H1 (cell line): ENCODE results near the gene PCNX3. TPM values are rescaled to one million over a fixed set of nuclear protein-coding genes. Genes with fewer than 3 reads are reported as not detected.

Source experiments
- CTCF ChIA-PET: fragments of 300-600 bp; sonication (Branson Sonifier 250); formaldehyde crosslinking; loops from one replicate; lab custom pipeline; 2021; ENCODE audit not compliant: partially characterized antibody; lab: Charles Lee
- POLR2A ChIA-PET: fragments of 300-600 bp; sonication (Branson Sonifier 250); formaldehyde crosslinking; loops from one replicate; lab custom pipeline; 2021; ENCODE audit warnings: inconsistent platforms; ENCODE audit not compliant: partially characterized antibody; lab: Charles Lee
- DNase-seq, 2 experiments: peaks; one replicate each; pipeline versions ENCODE4 v3.0.0 to v3.0.0-alpha.2; 2010 to 2022; ENCODE audit warnings: low spot score in 2 of 2, low read depth in 1 of 2, mixed read lengths in 1 of 2
- FAIRE-seq: peaks from 2 replicates; lab custom pipeline; 2011; peaks lifted over from hg19 to GRCh38; lab: Jason Lieb, UNC
- H2AFZ ChIP-seq: 2 replicates; pipeline ENCODE4 v1.8.1; 2012; ENCODE audit warnings: low read length, inconsistent platforms
- H2AK5ac ChIP-seq: 2 replicates; pipeline ENCODE4 v1.6.1; 2013; ENCODE audit warnings: low read depth, low read length
- H2BK120ac ChIP-seq: replicated peaks from 2 replicates; pipeline ENCODE3; 2013; ENCODE audit warnings: low read depth, low read length, inconsistent platforms
- H2BK12ac ChIP-seq: 2 replicates; pipeline ENCODE4 v1.6.1; 2013; ENCODE audit warnings: low read depth, low read length
- H2BK15ac ChIP-seq: 2 replicates; pipeline ENCODE4 v1.6.1; 2013; ENCODE audit warnings: low read length
- H2BK20ac ChIP-seq: 2 replicates; pipeline ENCODE4 v1.6.1; 2013; ENCODE audit warnings: low read length
- H2BK5ac ChIP-seq: 2 replicates; pipeline ENCODE4 v1.6.1; 2013; ENCODE audit warnings: low read depth, low read length
- H3K14ac ChIP-seq: 2 replicates; pipeline ENCODE4 v1.6.1; 2013; ENCODE audit warnings: inconsistent platforms; ENCODE audit not compliant: insufficient read length
- H3K18ac ChIP-seq: 2 replicates; pipeline ENCODE4 v1.6.1; 2013; ENCODE audit warnings: low read length; ENCODE audit errors: extremely low read depth
- H3K23ac ChIP-seq: 2 replicates; pipeline ENCODE4 v1.6.1; 2013; ENCODE audit warnings: inconsistent platforms; ENCODE audit not compliant: insufficient read length
- H3K23me2 ChIP-seq: 2 replicates; pipeline ENCODE4 v1.6.1; 2013; ENCODE audit warnings: low read depth, low read length
- H3K27ac ChIP-seq: 2 replicates; pipeline ENCODE4 v1.6.1; 2011; ENCODE audit warnings: low read depth, low read length, inconsistent platforms
- H3K27me3 ChIP-seq, 4 experiments: replicated peaks in 1 of 4; 1 replicate in 1 of 4; 2 replicates in 3 of 4; pipeline versions ENCODE4 v1.6.1 to v1.8.1; 2011 to 2013; ENCODE audit warnings: low read length in 3 of 4, mild to moderate bottlenecking in 3 of 4, inconsistent platforms in 2 of 4, mixed read lengths in 2 of 4, moderate library complexity in 1 of 4; ENCODE audit not compliant: control insufficient read depth in 3 of 4, insufficient read depth in 3 of 4; ENCODE audit errors: extremely low read depth in 1 of 4
- H3K36me3 ChIP-seq, 4 experiments: 2 replicates each; pipeline versions ENCODE4 v1.6.1 to v1.8.1; 2011 to 2013; ENCODE audit warnings: mild to moderate bottlenecking in 4 of 4, low read length in 3 of 4, moderate library complexity in 2 of 4, control low read depth in 1 of 4, inconsistent platforms in 1 of 4; ENCODE audit not compliant: insufficient read depth in 4 of 4, control insufficient read depth in 2 of 4
- H3K4ac ChIP-seq: replicated peaks from 2 replicates; pipeline ENCODE3; 2013; ENCODE audit warnings: low read length, low read depth, mixed read lengths, inconsistent platforms; ENCODE audit not compliant: insufficient read length
- H3K4me1 ChIP-seq, 4 experiments: replicated peaks in 1 of 4; 1 replicate in 1 of 4; 2 replicates in 3 of 4; pipeline versions ENCODE4 v1.6.1 to v1.8.1; 2011 to 2013; ENCODE audit warnings: low read length in 3 of 4, inconsistent platforms in 2 of 4, mixed read lengths in 1 of 4; ENCODE audit not compliant: insufficient read depth in 4 of 4, control insufficient read depth in 3 of 4
- H3K4me2 ChIP-seq, 2 experiments: 2 replicates each; pipeline versions ENCODE4 v1.6.1 to v1.8.1; 2011 to 2013; ENCODE audit warnings: low read depth in 2 of 2, low read length in 2 of 2, control low read depth in 1 of 2, inconsistent platforms in 1 of 2, mild to moderate bottlenecking in 1 of 2; ENCODE audit not compliant: insufficient read depth in 1 of 2
- H3K4me3 ChIP-seq, 4 experiments: fragments of 200-600, 300-600 bp in 1 of 4; sonication (generic), shearing (Covaris generic), sonication (Bioruptor Twin) in 1 of 4; 2 replicates each; pipeline versions ENCODE4 v1.5.1 to v1.8.1; 2011 to 2016; ENCODE audit warnings: low read length in 4 of 4, low read depth in 3 of 4, control low read depth in 2 of 4, inconsistent platforms in 2 of 4, mild to moderate bottlenecking in 2 of 4, mixed read lengths in 1 of 4, moderate library complexity in 1 of 4; ENCODE audit not compliant: insufficient read depth in 2 of 4; ENCODE audit errors: extremely low read depth in 1 of 4
- H3K56ac ChIP-seq: replicated peaks from 2 replicates; pipeline ENCODE3; 2013; ENCODE audit warnings: low read depth, mild to moderate bottlenecking, mixed read lengths, low read length, inconsistent platforms; ENCODE audit not compliant: insufficient read length
- H3K79me1 ChIP-seq: 2 replicates; pipeline ENCODE4 v1.6.1; 2013; ENCODE audit warnings: low read depth, low read length, control low read depth
- H3K79me2 ChIP-seq, 2 experiments: 2 replicates each; pipeline versions ENCODE4 v1.6.1 to v1.8.1; 2012 to 2013; ENCODE audit warnings: low read length in 2 of 2, mild to moderate bottlenecking in 2 of 2, inconsistent platforms in 1 of 2; ENCODE audit not compliant: insufficient read depth in 2 of 2, control insufficient read depth in 1 of 2
- H3K9ac ChIP-seq, 4 experiments: replicated peaks in 1 of 4; 1 replicate in 1 of 4; 2 replicates in 3 of 4; pipeline versions ENCODE4 v1.6.1 to v1.8.1; 2011 to 2013; ENCODE audit warnings: low read depth in 3 of 4, low read length in 3 of 4, control low read depth in 2 of 4, mild to moderate bottlenecking in 2 of 4, moderate library complexity in 2 of 4, inconsistent platforms in 1 of 4; ENCODE audit errors: extremely low read depth in 1 of 4
- H3K9me3 ChIP-seq, 2 experiments: 2 replicates each; pipeline versions ENCODE4 v1.6.1 to v1.8.1; 2012 to 2013; ENCODE audit warnings: mild to moderate bottlenecking in 2 of 2, moderate library complexity in 2 of 2, control low read depth in 1 of 2, inconsistent platforms in 1 of 2, low read depth in 1 of 2, low read length in 1 of 2, mixed read lengths in 1 of 2; ENCODE audit not compliant: insufficient read depth in 2 of 2
- H4K20me1 ChIP-seq, 2 experiments: replicated peaks in 1 of 2; 2 replicates each; pipeline versions ENCODE3 to v1.8.1; 2011 to 2013; ENCODE audit warnings: inconsistent platforms in 2 of 2, low read length in 2 of 2, mild to moderate bottlenecking in 1 of 2; ENCODE audit not compliant: insufficient read depth in 2 of 2, control insufficient read depth in 1 of 2
- H4K5ac ChIP-seq: 2 replicates; pipeline ENCODE4 v1.6.1; 2013; ENCODE audit warnings: low read length, low read depth, mixed read lengths, inconsistent platforms; ENCODE audit not compliant: insufficient read length
- H4K8ac ChIP-seq: 2 replicates; pipeline ENCODE4 v1.8.0; 2013; ENCODE audit warnings: mild to moderate bottlenecking, moderate library complexity, low read length, inconsistent platforms; ENCODE audit not compliant: insufficient read depth; ENCODE audit errors: extremely low read depth
- H4K91ac ChIP-seq: replicated peaks from 2 replicates; pipeline ENCODE3; 2013; ENCODE audit warnings: low read length, mixed read lengths, inconsistent platforms; ENCODE audit not compliant: insufficient read length
- CREB1 ChIP-seq: IDR thresholded peaks from 2 replicates; pipeline ENCODE4 v1.6.1; 2012; ENCODE audit warnings: inconsistent platforms
- GABPA ChIP-seq: IDR thresholded peaks from 2 replicates; pipeline ENCODE4 v1.6.1; 2011; ENCODE audit warnings: mild to moderate bottlenecking, low read length, moderate library complexity, borderline replicate concordance; ENCODE audit not compliant: insufficient read depth
- JUN ChIP-seq: IDR thresholded peaks from 2 replicates; pipeline ENCODE4 v1.6.1; 2011; ENCODE audit warnings: low read depth, mild to moderate bottlenecking, improper control_type of control experiment, low read length
- RAD21 ChIP-seq, 2 experiments: IDR thresholded peaks in 1 of 2; conservative IDR thresholded peaks in 1 of 2; 2 replicates each; pipeline ENCODE4 v1.6.1; 2011; ENCODE audit warnings: low read depth in 2 of 2, low read length in 2 of 2, improper control_type of control experiment in 1 of 2, inconsistent platforms in 1 of 2, mild to moderate bottlenecking in 1 of 2, moderate library complexity in 1 of 2
- SUZ12 ChIP-seq: fragments of 200-600 bp; sonication (generic); IDR thresholded peaks from 2 replicates; pipeline ENCODE4 v1.6.1; 2012; ENCODE audit warnings: mild to moderate bottlenecking, inconsistent platforms, low read length, moderate library complexity, mixed read lengths
- WGBS, 2 experiments: shearing (Covaris generic) in 1 of 2; methylation state at CpG; one replicate each; pipeline versions ENCODE4 v1.1.6 to v1.1.7; 2013 to 2015; ENCODE audit warnings: low lambda C conversion rate in 2 of 2, mixed read lengths in 2 of 2, inconsistent platforms in 1 of 2, low coverage in 1 of 2, missing lambda C conversion rate in 1 of 2; ENCODE audit not compliant: insufficient replicate concordance in 2 of 2, insufficient coverage in 1 of 2, insufficient read length in 1 of 2; ENCODE audit errors: extremely low coverage in 1 of 2, missing lambda C conversion rate in 1 of 2; 5-methylcytosine and 5-hydroxymethylcytosine counted together
- polyA plus RNA-seq, 7 experiments: library from polyadenylated mRNA; depleted of rRNA in 3 of 7; stranded (reverse) in 5 of 7; unstranded in 2 of 7; fragments of >200 nt in 5 of 7; fragments of 200-250 nt in 2 of 7; gene quantifications; 1 replicate in 5 of 7; 2 replicates in 1 of 7; 4 replicates in 1 of 7; pipeline versions ENCODE4 v1.2.1 to v1.2.3, GENCODE V29; 2011 to 2013; ENCODE audit warnings: missing spikeins in 2 of 7, mixed read lengths in 2 of 7
- total RNA-seq: library from RNA; stranded (reverse); fragmentation: NEBNext Ultra II Directional; extraction: Animal tissue kit (Norgen Biotek cat#: 25700); gene quantifications from 2 replicates; pipeline ENCODE4 v1.2.1, GENCODE V29; 2021
- TF ChIP-seq, protein P1 (sequence below), 3 experiments: IDR thresholded peaks; 1 replicate in 2 of 3; 2 replicates in 1 of 3; pipeline versions ENCODE4 v1.5.1 to v1.6.1; 2011; ENCODE audit warnings: low read length in 3 of 3, mild to moderate bottlenecking in 3 of 3, inconsistent platforms in 2 of 3, low read depth in 1 of 3, moderate library complexity in 1 of 3; ENCODE audit not compliant: insufficient read depth in 1 of 3; ENCODE audit errors: control extremely low read depth in 1 of 3

Gene PCNX3
- total and polyA plus RNA-seq, 2 of the 8 experiments (the other 6 are each of a cell fraction or from before 2014, with no cell fraction given), result 27.2 to 38.8 TPM

DNA sequence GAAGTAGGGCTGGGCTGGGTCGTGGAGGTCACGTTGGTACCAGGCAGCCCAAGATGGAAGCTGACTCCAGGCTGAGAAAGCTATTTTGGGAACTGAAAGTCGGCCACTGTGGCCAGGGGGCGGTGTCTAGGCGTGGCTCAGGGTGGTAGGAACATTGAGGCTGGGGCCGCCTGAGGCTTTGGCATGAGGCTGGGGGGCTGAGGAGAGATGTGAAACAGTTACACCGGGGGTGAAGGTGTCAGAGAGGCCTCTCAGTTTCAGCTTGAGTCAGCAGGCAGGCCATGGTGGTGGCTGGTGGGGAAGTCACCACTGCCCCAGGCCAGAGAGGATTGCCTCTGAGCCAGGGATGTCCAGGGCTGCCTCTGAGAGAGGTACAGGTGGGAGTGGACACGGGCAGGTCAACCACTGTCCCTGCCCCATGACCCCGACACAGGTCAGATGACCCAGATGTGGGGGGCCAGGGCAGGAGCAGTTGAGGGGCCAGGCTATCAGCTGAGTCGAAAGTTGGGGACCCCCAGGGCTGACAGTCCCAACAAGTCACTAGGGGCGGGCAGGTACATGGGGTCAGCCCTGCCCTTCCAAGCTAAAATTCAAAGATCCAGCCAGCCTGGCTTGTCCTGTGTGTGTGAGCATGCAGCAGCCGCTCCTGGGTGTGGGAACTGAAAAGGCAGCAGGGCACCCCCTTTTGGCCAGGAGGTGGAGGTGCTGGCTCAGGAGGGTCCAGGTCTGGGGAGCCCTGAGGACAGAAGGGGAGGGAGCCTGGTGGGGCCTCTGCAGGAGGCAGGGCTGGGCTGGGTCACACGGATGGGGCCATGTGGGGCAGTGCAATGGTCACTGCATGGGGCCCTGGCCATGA is 27.1 kb upstream of the PCNX3 start:
- Histone ChIP-seq H4K91ac (peak overlapping the region; percentile 65), H3K4me1 (peaks cover 3 to 31% (median 13%) of the 10 kb centered on the region in 4 experiments), H2BK20ac (peak overlapping the region; percentile 86; the same call in 1 of the 2 replicates), H3K79me2 (no peaks in the 10 kb centered on the region), H2BK15ac (0 out of 2 replicates have a peak overlapping the region, but pooled peaks have one; percentile 61), H3K4ac (no peak overlapping the region), H3K27me3 (peaks cover 27 to 57% (median 50%) of the 10 kb centered on the region in 4 experiments), H3K27ac (no peak overlapping the region), H4K8ac (peak overlapping the region; percentile 59; the same call in 1 of the 2 replicates), H3K56ac (no peak overlapping the region), H3K23me2 (peaks cover 12% of the 10 kb centered on the region; the same call in 1 of the 2 replicates), H4K20me1 (peaks cover 0 to 2% of the 10 kb centered on the region in 2 experiments), H3K9ac (no peak overlapping the region), H3K14ac (no peak overlapping the region), H3K4me3 (no peak overlapping the region), H2BK12ac (peak overlapping the region; percentile 85; the same call in 1 of the 2 replicates), H4K5ac (no peak overlapping the region), H3K18ac (no peak overlapping the region), H3K36me3 (no peaks in the 10 kb centered on the region), H2AK5ac (no peak overlapping the region), H3K9me3 (no peaks in the 10 kb centered on the region), H3K23ac (no peak overlapping the region), H3K79me1 (no peaks in the 10 kb centered on the region), H2AFZ (no peak overlapping the region), H2BK120ac (no peak overlapping the region), H3K4me2 (peak overlapping the region in 1 of 2 experiments; percentile 18; a peak in 1 of 4 replicates), H2BK5ac (no peak overlapping the region)
- ChIA-PET CTCF (interaction anchor here (0.6 to 14.5 kb wide), 23 partner anchors 10 to 446 kb away, joined by 3 to 227 read pairs (median 4); partner anchors contain the start of genes EHBP1L1, FAM89B, PCNX3 and ZNRD2), POLR2A (interaction anchor here (0.6 to 5.3 kb wide), 12 partner anchors 12 to 101 kb away, joined by 3 to 25 read pairs (median 4); partner anchors contain the start of genes EHBP1L1, FAM89B, MALAT1 and MAP3K11)
- no peak for DNase-seq
- 72% methylated on average over 11 of the region's 13 CpGs; no CpG with 5 or more reads in 1 of the 2 experiments for WGBS, 2 experiments
- FAIRE-seq, result no peak
- TF ChIP-seq JUN, result no peak
- peak; percentile 58 to 71 for TF ChIP-seq RAD21 (IDR thresholded peaks at IDR 0.05 in 1 of 2, conservative IDR thresholded peaks at IDR 0.05 in 1 of 2; ENCODE audit: low read depth in 2 of 2, low read length in 2 of 2)
- no peak for TF ChIP-seq GABPA
- TF ChIP-seq SUZ12, result 0 out of 2 replicates have a peak, but pooled peaks have one; percentile 0
- TF ChIP-seq, protein P1, sequence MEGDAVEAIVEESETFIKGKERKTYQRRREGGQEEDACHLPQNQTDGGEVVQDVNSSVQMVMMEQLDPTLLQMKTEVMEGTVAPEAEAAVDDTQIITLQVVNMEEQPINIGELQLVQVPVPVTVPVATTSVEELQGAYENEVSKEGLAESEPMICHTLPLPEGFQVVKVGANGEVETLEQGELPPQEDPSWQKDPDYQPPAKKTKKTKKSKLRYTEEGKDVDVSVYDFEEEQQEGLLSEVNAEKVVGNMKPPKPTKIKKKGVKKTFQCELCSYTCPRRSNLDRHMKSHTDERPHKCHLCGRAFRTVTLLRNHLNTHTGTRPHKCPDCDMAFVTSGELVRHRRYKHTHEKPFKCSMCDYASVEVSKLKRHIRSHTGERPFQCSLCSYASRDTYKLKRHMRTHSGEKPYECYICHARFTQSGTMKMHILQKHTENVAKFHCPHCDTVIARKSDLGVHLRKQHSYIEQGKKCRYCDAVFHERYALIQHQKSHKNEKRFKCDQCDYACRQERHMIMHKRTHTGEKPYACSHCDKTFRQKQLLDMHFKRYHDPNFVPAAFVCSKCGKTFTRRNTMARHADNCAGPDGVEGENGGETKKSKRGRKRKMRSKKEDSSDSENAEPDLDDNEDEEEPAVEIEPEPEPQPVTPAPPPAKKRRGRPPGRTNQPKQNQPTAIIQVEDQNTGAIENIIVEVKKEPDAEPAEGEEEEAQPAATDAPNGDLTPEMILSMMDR (IDR thresholded peaks at IDR 0.05; ENCODE audit: control extremely low read depth in 1 of 3, insufficient read depth in 1 of 3, low read depth in 1 of 3, low read length in 3 of 3), result peak in 2 of 3 experiments; percentile 75 to 93; a peak in 3 of 4 replicates
- TF ChIP-seq CREB1, result peak; percentile 11; the same call in 1 of the 2 replicates
